ENCODE measurements around the gene MFSD8. TPM values are rescaled to one million over a fixed set of nuclear protein-coding genes. Genes with fewer than 3 reads are reported as not detected.

MFSD8 gene
- total and polyA plus RNA-seq, 3 donors from 2014 or later, result 13.6 to 27.2 (median 24.3) TPM

GRCh38 chr4:127875791-127876190, 89.2 kb downstream of the MFSD8 start:
- H3K27ac ChIP-seq, result no peak overlapping the region
- TF ChIP-seq, protein P1, sequence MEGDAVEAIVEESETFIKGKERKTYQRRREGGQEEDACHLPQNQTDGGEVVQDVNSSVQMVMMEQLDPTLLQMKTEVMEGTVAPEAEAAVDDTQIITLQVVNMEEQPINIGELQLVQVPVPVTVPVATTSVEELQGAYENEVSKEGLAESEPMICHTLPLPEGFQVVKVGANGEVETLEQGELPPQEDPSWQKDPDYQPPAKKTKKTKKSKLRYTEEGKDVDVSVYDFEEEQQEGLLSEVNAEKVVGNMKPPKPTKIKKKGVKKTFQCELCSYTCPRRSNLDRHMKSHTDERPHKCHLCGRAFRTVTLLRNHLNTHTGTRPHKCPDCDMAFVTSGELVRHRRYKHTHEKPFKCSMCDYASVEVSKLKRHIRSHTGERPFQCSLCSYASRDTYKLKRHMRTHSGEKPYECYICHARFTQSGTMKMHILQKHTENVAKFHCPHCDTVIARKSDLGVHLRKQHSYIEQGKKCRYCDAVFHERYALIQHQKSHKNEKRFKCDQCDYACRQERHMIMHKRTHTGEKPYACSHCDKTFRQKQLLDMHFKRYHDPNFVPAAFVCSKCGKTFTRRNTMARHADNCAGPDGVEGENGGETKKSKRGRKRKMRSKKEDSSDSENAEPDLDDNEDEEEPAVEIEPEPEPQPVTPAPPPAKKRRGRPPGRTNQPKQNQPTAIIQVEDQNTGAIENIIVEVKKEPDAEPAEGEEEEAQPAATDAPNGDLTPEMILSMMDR (IDR thresholded peaks at IDR 0.05), result no peak
- no peak overlapping the region for H3K4me3 ChIP-seq
- intact Hi-C loops (cut with DNase I; ENCODE audit: low total_unique reads), result no loop called here
- H3K36me3 ChIP-seq (ENCODE audit: low read depth, missing control alignments), result no peaks in the 10 kb centered on the region
- no peaks in the 10 kb centered on the region for H3K9me3 ChIP-seq
- DNase-seq, result no peak
- H3K27me3 ChIP-seq, result no peaks in the 10 kb centered on the region
- H3K4me1 ChIP-seq, result no peaks in the 10 kb centered on the region

GRCh38 chr4:127870688-127871087, 94.3 kb downstream of the MFSD8 start:
- DNase-seq, result no peak
- no peak overlapping the region for H3K27ac ChIP-seq

GRCh38 chr4:127870281-127870680, 94.7 kb downstream of the MFSD8 start:
- no peak overlapping the region for H3K4me3 ChIP-seq
- no peak for DNase-seq
- no peaks in the 10 kb centered on the region for H3K27me3 ChIP-seq
- H3K9me3 ChIP-seq, result no peaks in the 10 kb centered on the region
- no peaks in the 10 kb centered on the region for H3K4me1 ChIP-seq
- H3K27ac ChIP-seq, result no peak overlapping the region
- no peak for TF ChIP-seq POLR2A (IDR thresholded peaks at IDR 0.05)
- TF ChIP-seq, protein P1 (IDR thresholded peaks at IDR 0.05), result no peak
- intact Hi-C loops (cut with DNase I; ENCODE audit: low total_unique reads), result no loop called here
- no peaks in the 10 kb centered on the region for H3K36me3 ChIP-seq (ENCODE audit: low read depth, missing control alignments)

More at GRCh38 chr4:127870688-127871087, 94.3 kb downstream of the MFSD8 start:
- H3K4me1 ChIP-seq, result no peaks in the 10 kb centered on the region
- H3K27me3 ChIP-seq, result no peaks in the 10 kb centered on the region
- TF ChIP-seq, protein P1 (IDR thresholded peaks at IDR 0.05), result no peak
- TF ChIP-seq POLR2A (IDR thresholded peaks at IDR 0.05), result no peak
- WGBS, 2 donors, result 53 to 57% methylated on average over 3 of the region's 3 CpGs
- H3K4me3 ChIP-seq, result no peak overlapping the region
- intact Hi-C loops (cut with DNase I; ENCODE audit: low total_unique reads), result no loop called here
- no peaks in the 10 kb centered on the region for H3K9me3 ChIP-seq
- no peaks in the 10 kb centered on the region for H3K36me3 ChIP-seq (ENCODE audit: low read depth, missing control alignments)

DNA sequence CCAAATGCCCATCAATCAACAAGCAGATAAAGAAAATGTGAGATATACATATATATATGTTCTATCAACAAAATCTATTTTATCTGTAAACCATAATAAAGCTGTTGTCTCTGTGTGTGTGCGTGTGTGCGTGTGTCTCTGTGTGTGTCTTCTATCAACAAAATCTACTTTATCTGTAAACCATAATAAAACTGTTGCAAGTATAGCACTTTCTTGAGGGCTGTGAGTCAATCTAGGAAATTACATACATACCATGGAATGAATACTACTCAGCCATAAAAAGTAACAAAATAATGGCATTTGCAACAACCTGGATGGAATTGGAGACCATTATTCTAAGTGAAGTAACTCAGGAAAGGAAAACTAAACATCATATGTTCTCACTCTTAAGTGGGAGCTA, 96.8 kb downstream of the MFSD8 start:
- WGBS, 2 donors, result 96 to 98% methylated on average over 2 of the region's 2 CpGs
- Histone ChIP-seq H3K9me3 (no peaks in the 10 kb centered on the region), H3K36me3 (ENCODE audit: low read depth, missing control alignments) (no peaks in the 10 kb centered on the region), H3K27me3 (no peaks in the 10 kb centered on the region), H3K4me1 (no peaks in the 10 kb centered on the region), H3K27ac (no peak overlapping the region), H3K4me3 (no peak overlapping the region)
- no peak for DNase-seq
- intact Hi-C loops (cut with DNase I; ENCODE audit: low total_unique reads), result no loop called here
- TF ChIP-seq POLR2A (IDR thresholded peaks at IDR 0.05), result no peak
- TF ChIP-seq, protein P1 (IDR thresholded peaks at IDR 0.05), result no peak

Small RNA genes lying within 50 kb of the gene (small RNA-seq; reads per million reads assigned to genes)
- 0 reads per million in 2 donors for gene RNU6-583P

Other genes with a start within 250 kb of the MFSD8 start
- gene SLC25A31, start 234.8 kb downstream of the MFSD8 start, total RNA-seq, result 10 to 100 TPM; 23.4 to 28.1 TPM
- 92.2 TPM for gene SLC25A31, start 234.8 kb downstream of the MFSD8 start, polyA plus RNA-seq (ENCODE audit: insufficient read depth, low read depth, low replicate concordance)
- 100 to 1,000 TPM in 1 of 2 donors, 10 to 100 TPM in 1; 53.1 to 132 TPM for gene HSPA4L, start 182.9 kb downstream of the MFSD8 start, total RNA-seq
- gene HSPA4L, start 182.9 kb downstream of the MFSD8 start, polyA plus RNA-seq (ENCODE audit: insufficient read depth, low read depth, low replicate concordance), result 151 TPM
- 10 to 100 TPM; 22.2 to 36.0 TPM for gene PLK4, start 84.3 kb downstream of the MFSD8 start, total RNA-seq
- 31.3 TPM for gene PLK4, start 84.3 kb downstream of the MFSD8 start, polyA plus RNA-seq (ENCODE audit: insufficient read depth, low read depth, low replicate concordance)
- 1 to 10 TPM; 8.6 to 9.0 TPM for gene ABHD18, start 233 bp upstream of the MFSD8 start, total RNA-seq
- gene ABHD18, start 233 bp upstream of the MFSD8 start, polyA plus RNA-seq (ENCODE audit: insufficient read depth, low read depth, low replicate concordance), result 5.1 TPM
- gene LARP1B, start 96.1 kb upstream of the MFSD8 start, total RNA-seq, result 10 to 100 TPM; 54.5 to 86.1 TPM
- 97.5 TPM for gene LARP1B, start 96.1 kb upstream of the MFSD8 start, polyA plus RNA-seq (ENCODE audit: insufficient read depth, low read depth, low replicate concordance)

Measured in testis (tissue), 3 donors.